HuH-7.5 (cell line): ENCODE results near the gene SLC35D1.
"Not testable (repeated sequence)": the region's sequence is repeated elsewhere in the genome, so short reads cannot be mapped to it uniquely, and the experiment has no call there.

ENCODE experiments used
- DNase-seq: peaks from one replicate; pipeline ENCODE4 v3.0.0; 2011; ENCODE audit warnings: low spot score

The SLC35D1 gene

DNA sequence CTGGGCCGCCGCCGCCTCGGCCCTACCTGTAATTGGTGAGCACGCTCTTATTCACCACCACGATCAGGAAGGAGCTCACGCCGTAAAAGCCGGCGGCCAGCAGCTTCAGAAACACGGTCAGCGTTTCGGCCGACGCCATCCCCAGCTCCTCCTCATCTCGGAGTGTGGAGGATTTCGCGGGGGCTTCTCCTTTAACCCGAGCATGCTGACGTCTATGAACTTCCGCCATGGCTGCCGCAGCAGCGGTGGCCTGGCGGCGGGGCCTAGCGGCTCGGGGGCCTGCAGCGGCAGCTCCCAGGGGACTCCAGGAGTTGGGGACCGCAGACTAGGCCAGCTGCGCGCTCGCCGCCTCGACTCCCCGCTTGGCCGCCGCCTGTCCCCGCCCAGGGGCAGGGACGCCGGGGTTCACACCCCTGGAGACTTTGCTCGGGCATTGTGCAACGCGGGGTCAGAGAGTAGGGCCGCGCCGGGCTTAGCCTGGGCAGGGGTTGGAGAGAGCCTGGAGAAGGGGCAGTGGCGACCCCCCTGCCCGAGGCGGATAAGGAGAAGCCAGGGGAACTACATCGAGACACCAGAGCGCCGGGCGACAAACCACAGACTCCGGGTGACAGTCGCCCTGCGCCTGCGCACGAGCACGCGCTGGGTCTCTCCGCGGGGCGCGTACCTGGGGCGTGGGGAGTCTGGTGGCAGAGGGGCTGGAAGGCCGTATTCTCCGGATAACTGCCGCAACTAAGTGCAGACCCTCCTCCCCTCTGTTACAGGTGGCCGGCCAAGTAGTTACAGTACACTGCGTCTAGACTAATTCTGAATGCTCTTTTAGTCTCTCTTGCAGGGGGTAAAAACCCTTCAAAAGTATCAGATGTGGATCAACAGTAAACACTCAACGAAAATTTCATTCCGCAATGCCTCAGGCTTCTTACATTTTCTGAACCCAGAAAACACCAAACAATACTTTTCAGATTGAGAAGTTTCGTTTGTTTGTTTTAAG is at the start of gene SLC35D1:
SLC35D1 (minus strand) TSS at position 364 of the 988 bp plus-strand sequence; CDS start at position 229, 135 bp downstream.
- DNase-seq, result peak; percentile 71

- no peak for DNase-seq
Observed at GRCh38 chr1:67103548-67103947, 49.6 kb upstream of the SLC35D1 start.

DNA sequence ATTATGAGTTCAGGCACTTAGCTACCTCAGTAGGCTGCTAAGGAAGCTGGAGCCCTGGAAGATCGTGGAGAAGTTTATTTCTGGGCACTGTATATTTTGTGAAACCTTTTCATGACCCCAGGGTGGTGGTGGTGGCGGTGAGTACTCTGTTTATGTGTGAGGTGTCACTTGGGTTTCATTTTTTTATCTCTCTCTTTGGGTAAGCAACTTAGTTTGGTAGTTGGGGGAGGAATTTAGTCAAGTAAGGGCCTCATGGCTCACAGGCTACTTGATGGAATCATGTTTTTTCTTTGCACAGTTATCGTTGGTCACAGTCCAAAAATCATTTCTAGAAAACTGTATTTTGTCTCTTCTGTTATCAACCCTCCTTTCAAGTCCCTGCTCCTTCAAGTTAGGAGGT is 46.9 kb upstream of the SLC35D1 start:
- DNase-seq, result no peak

GRCh38 chr1:67097305-67097704 is 43.4 kb upstream of the SLC35D1 start:
- DNase-seq, result no peak

DNA sequence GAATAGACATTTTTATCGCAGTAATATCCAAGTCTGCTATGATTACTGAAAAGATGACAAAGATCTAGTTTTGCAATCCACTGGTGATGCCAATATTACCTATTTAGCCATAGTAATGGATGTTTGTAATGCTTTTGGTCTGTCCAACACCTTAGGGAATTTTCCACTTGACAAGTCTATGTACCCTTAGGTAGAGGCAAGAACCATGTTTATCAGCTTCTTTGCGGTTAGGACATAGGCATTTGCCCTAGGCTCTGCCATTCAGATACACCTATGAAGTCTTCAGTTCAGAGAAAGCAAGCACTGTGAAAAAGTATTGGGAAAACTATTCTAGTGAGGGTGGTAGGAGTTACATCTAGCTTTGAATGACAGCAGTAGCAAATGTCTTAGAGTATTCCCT is 40.2 kb upstream of the SLC35D1 start:
- no peak for DNase-seq

- no peak for DNase-seq
Observed at GRCh38 chr1:67089685-67090208, 35.8 kb upstream of the SLC35D1 start.

GRCh38 chr1:67088440-67088839 is 34.5 kb upstream of the SLC35D1 start:
- DNase-seq, result no peak

GRCh38 chr1:67085326-67085725 is 31.4 kb upstream of the SLC35D1 start:
- DNase-seq, result no peak

GRCh38 chr1:67084765-67085318 is 30.9 kb upstream of the SLC35D1 start:
- DNase-seq, result no peak

- no peak for DNase-seq
Observed at GRCh38 chr1:67078291-67078690, 24.3 kb upstream of the SLC35D1 start.

DNA sequence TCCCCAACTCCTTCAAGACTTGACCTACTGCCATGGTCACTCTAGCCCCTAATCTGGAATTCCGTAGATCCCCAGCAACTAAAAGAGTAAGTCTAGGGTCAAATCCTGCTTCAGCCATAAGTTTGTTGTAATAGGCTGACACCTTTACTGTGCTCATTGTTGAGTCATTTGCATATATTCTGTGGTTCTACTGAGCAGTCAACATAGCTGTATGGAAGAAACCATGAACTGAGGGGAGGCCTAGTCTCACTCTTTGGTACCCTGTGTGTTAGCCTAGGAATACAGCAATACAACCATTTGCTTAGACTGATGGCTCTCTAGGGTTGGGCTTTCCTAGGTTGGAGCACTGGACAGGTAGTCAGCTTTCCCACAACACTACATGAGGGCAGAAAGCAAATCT is 23.6 kb upstream of the SLC35D1 start:
- no peak for DNase-seq

DNA sequence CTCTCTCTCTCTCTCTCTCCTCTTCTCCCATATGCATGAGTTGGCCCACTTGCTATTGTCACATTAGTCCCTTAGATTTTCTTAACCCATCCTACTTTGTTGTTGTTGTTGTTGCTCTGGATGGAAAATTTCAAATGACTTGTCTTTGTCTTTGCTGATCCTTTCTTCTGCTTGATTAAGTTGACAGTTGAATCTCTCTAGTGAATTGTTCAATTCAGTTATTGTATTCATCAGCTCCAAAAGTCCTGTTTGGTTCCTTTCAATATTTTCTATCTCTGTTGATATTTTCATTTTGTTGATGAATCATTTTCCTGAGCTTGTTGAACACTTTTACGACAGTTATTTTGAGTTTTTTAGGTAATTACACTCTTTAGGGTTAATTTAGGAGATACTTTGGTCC is 18.8 kb upstream of the SLC35D1 start:
- no peak for DNase-seq

DNA sequence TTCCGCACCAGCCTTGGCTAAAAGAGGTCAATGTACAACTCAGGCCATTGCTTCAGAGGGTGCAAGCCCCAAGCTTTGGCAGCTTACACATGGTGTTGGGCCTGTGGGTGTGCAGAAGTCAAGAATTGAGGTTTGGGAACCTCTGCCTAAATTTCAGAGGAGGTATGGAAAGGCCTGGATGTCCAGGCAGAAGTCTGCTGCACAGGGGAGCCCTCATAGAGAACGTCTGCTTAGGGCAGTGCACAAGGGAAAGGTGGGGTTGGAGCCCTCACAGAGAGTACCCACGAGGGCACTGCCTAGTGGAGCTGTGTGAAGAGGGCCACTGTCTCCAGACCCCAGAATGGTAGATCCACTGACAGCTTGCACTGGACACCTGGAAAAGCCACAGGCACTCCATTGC is 13.7 kb upstream of the SLC35D1 start:
- DNase-seq, result not testable (repeated sequence)

DNA sequence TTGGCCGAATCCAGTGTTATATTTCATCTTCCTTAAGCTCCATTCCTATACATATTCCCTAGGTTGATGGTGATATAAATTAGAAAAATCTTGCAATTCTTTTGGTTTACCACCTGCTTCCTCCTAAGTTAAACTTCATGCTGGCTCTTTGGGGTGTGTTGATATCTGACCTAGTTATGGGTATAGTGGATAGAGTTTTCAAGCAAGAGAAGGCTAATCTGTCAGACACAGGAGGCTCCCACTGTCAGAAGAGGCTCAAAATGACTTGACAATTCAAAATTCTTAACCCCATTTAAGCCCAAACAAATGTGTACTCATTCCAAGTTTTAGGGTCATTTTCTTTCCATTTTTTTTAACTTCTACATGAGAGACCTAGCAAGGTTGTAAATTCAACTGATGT is 8.5 kb upstream of the SLC35D1 start:
- DNase-seq, result no peak

DNA sequence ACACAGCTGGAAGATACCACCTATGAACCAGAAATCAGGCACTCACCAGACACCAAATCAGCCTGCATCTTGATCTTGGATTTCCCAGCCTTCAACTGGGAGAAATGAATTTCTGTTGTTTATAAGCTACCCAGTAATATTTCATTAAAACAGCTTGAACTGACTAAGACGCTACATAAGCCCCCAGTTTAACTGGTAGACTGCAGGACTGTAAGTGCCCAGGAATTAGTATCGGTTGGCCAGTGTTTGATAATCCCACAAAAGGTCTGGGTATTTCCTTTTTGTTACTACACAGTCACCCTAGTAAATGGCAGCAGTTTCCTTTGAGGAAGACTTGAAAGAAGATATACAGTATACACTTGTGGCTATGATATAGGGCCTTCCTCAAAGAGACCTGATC is 7.3 kb upstream of the SLC35D1 start:
- no peak for DNase-seq

- DNase-seq, result no peak
Observed at GRCh38 chr1:67060811-67061218, 6.9 kb upstream of the SLC35D1 start.

DNA sequence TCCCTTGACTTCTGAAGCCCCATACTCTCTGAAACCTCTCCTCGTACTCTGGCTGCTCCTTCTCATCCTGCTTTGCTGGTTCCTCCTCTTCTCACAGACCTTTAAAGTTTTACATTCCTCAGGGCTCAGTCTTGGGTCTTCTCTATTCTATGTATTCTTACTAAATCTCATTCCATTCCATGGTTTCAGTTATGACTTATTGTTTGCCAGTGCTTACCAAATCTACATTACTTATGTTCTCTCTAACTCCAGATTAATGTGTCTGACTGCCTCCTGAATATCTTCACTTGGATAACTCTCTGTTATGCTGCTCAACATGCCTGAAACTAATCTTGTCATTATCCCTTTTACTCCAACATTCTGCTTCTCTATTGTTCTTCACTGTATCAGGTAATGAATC is 5.4 kb upstream of the SLC35D1 start:
- no peak for DNase-seq

DNA sequence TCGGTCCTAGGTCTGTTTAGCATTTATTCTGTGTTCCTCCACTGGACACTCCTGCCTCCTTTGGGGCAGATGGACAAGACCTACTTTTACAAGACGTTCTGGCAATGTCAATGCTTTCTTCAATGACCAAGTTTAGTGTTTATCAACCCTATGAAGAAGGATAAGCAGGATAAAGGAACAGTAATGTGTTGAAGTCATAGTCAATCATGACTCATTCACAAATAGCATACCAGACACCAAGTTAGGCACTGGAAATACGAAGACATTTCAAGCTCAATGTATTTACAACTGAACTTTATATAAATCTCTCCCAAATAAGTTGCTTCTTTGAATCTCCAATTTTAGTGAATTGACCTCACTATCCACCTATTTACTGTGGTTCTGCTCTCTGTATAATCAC is 4.8 kb upstream of the SLC35D1 start:
- no peak for DNase-seq

GRCh38 chr1:67058242-67058641 is 4.3 kb upstream of the SLC35D1 start:
- peak; percentile 27 for DNase-seq

GRCh38 chr1:67053535-67053784 is 488 bp downstream of the SLC35D1 start:
- peak; percentile 45 for DNase-seq

GRCh38 chr1:67052741-67053534 is 1.0 kb downstream of the SLC35D1 start:
- peak; percentile 28 for DNase-seq

DNA sequence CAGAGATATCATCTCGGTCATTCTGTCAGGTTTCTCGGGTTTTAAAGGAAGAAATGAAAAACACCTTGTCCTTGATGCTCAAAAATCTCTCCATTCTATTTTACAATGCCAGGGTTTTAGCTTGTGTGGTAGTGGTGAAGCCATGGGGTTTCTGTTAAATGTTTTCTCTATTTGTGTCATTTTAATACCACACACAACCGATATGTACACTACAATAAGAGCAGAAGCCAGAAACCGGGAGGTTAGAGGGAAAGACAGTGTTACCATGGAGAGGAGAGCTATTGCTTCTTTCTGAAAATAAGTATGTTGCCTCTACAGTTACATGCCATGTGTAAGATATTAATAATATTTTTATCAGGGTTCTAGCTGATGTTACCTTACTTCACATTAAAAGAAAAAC is 2.8 kb downstream of the SLC35D1 start:
- no peak for DNase-seq
